ENCODE results near the gene C1QL4.

DNA sequence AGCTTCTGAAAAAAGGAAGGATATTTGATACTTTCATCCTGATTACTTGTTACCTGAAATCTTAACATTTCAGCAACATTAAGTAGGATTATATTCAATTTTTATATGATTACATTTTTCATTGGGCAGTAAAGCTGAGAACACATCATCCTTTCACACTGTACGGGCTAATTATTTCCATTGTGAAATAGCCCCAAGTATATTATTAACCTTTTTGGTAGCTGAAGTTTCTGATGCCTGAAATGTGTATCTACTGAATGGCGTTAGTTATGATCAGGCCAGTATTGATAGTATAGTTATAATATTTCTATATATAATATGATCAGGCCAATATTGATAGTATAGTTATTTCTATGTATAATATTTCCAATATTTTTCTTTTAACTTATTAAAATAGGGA is 40.4 kb upstream of the C1QL4 start:
- TF ChIP-seq, protein P1, sequence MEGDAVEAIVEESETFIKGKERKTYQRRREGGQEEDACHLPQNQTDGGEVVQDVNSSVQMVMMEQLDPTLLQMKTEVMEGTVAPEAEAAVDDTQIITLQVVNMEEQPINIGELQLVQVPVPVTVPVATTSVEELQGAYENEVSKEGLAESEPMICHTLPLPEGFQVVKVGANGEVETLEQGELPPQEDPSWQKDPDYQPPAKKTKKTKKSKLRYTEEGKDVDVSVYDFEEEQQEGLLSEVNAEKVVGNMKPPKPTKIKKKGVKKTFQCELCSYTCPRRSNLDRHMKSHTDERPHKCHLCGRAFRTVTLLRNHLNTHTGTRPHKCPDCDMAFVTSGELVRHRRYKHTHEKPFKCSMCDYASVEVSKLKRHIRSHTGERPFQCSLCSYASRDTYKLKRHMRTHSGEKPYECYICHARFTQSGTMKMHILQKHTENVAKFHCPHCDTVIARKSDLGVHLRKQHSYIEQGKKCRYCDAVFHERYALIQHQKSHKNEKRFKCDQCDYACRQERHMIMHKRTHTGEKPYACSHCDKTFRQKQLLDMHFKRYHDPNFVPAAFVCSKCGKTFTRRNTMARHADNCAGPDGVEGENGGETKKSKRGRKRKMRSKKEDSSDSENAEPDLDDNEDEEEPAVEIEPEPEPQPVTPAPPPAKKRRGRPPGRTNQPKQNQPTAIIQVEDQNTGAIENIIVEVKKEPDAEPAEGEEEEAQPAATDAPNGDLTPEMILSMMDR (conservative IDR thresholded peaks at IDR 0.05 in 1 of 2, IDR thresholded peaks at IDR 0.05 in 1 of 2; ENCODE audit: extremely low read depth in 1 of 2, insufficient read depth in 1 of 2, low read depth in 1 of 2, low read length in 2 of 2): no peak
- TF ChIP-seq EZH2 (IDR thresholded peaks at IDR 0.05; ENCODE audit: borderline replicate concordance, low read length): no peak
